Nephron (organoid): ENCODE data around the gene FNDC8.

Experiments
- H3K27ac Mint-ChIP-seq, 3 experiments: 2 replicates each; pipeline ENCODE4 v1.8.0; 2020; ENCODE audit warnings: mixed read lengths in 3 of 3, mild to moderate bottlenecking in 2 of 3, moderate library complexity in 1 of 3
- H3K27me3 Mint-ChIP-seq: 2 replicates; pipeline ENCODE4 v1.8.0; 2021; ENCODE audit warnings: low read depth, mild to moderate bottlenecking, moderate library complexity, mixed read lengths
- H3K36me3 Mint-ChIP-seq: 2 replicates; pipeline ENCODE4 v1.8.0; 2020; ENCODE audit warnings: low read depth, mixed read lengths
- H3K4me1 Mint-ChIP-seq: 2 replicates; pipeline ENCODE4 v1.8.0; 2020; ENCODE audit warnings: mixed read lengths
- H3K4me3 Mint-ChIP-seq, 3 experiments: 2 replicates each; pipeline ENCODE4 v1.8.0; 2020; ENCODE audit warnings: mild to moderate bottlenecking in 3 of 3, mixed read lengths in 3 of 3, moderate library complexity in 2 of 3
- H3K9me3 Mint-ChIP-seq: 2 replicates; pipeline ENCODE4 v1.8.0; 2020; ENCODE audit warnings: mixed read lengths
- CTCF ChIP-seq, 3 experiments: fragments of 200-600 bp; sonication (generic); IDR thresholded peaks; one replicate each; pipeline ENCODE4 v1.5.0; 2021; ENCODE audit warnings: antibody characterized with exemption in 3 of 3; ENCODE audit not compliant: unreplicated experiment in 3 of 3

Gene FNDC8

GRCh38 chr17:35129973-35130351 is 8.5 kb downstream of the FNDC8 start:
- Mint-ChIP-seq H3K9me3 (no peaks in the 10 kb centered on the region), H3K4me1 (no peaks in the 10 kb centered on the region), H3K4me3 (no peak overlapping the region), H3K27me3 (no peaks in the 10 kb centered on the region), H3K36me3 (peaks cover 34% of the 10 kb centered on the region), H3K27ac (no peak overlapping the region)
- TF ChIP-seq CTCF (IDR thresholded peaks at IDR 0.05; ENCODE audit: unreplicated experiment in 3 of 3): no peak

- Mint-ChIP-seq H3K36me3 (peaks cover 38% of the 10 kb centered on the region), H3K27me3 (no peaks in the 10 kb centered on the region), H3K4me1 (no peaks in the 10 kb centered on the region), H3K4me3 (no peak overlapping the region), H3K27ac (no peak overlapping the region), H3K9me3 (no peaks in the 10 kb centered on the region)
- TF ChIP-seq CTCF (IDR thresholded peaks at IDR 0.05; ENCODE audit: unreplicated experiment in 3 of 3): no peak
Observed at GRCh38 chr17:35130392-35130791, 9.0 kb downstream of the FNDC8 start.

GRCh38 chr17:35132099-35132498 is 10.7 kb downstream of the FNDC8 start:
- Mint-ChIP-seq H3K36me3 (peaks cover 51% of the 10 kb centered on the region), H3K9me3 (no peaks in the 10 kb centered on the region), H3K4me3 (no peak overlapping the region), H3K27me3 (no peaks in the 10 kb centered on the region), H3K27ac (no peak overlapping the region), H3K4me1 (no peaks in the 10 kb centered on the region)
- no peak for TF ChIP-seq CTCF (IDR thresholded peaks at IDR 0.05; ENCODE audit: unreplicated experiment in 3 of 3)

GRCh38 chr17:35132816-35133550 is 11.6 kb downstream of the FNDC8 start:
- H3K9me3 Mint-ChIP-seq: no peaks in the 10 kb centered on the region
- no peaks in the 10 kb centered on the region for H3K27me3 Mint-ChIP-seq
- peaks cover 53% of the 10 kb centered on the region for H3K36me3 Mint-ChIP-seq
- H3K4me3 Mint-ChIP-seq: no peak overlapping the region
- H3K4me1 Mint-ChIP-seq: no peaks in the 10 kb centered on the region
- H3K27ac Mint-ChIP-seq: no peak overlapping the region
- TF ChIP-seq CTCF (IDR thresholded peaks at IDR 0.05; ENCODE audit: unreplicated experiment in 3 of 3): no peak

GRCh38 chr17:35135322-35135721 is 13.9 kb downstream of the FNDC8 start:
- Mint-ChIP-seq H3K27me3 (no peaks in the 10 kb centered on the region), H3K36me3 (peaks cover 55% of the 10 kb centered on the region), H3K4me3 (no peak overlapping the region), H3K4me1 (no peaks in the 10 kb centered on the region), H3K9me3 (no peaks in the 10 kb centered on the region), H3K27ac (no peak overlapping the region)
- no peak for TF ChIP-seq CTCF (IDR thresholded peaks at IDR 0.05; ENCODE audit: unreplicated experiment in 3 of 3)

- TF ChIP-seq CTCF (IDR thresholded peaks at IDR 0.05; ENCODE audit: unreplicated experiment in 3 of 3): no peak
- Mint-ChIP-seq H3K27me3 (no peaks in the 10 kb centered on the region), H3K36me3 (peaks cover 39% of the 10 kb centered on the region), H3K27ac (no peak overlapping the region), H3K4me3 (no peak overlapping the region), H3K4me1 (peaks cover 6% of the 10 kb centered on the region), H3K9me3 (no peaks in the 10 kb centered on the region)
Observed at GRCh38 chr17:35138218-35138617, 16.8 kb downstream of the FNDC8 start.
